ENCODE data around the gene PRKCZ.
A peak's percentile ranks its signal among the peaks of the same experiment; 100 is the strongest.
"Not testable (repeated sequence)": the region's sequence is repeated elsewhere in the genome, so short reads cannot be mapped to it uniquely, and the experiment has no call there.

The PRKCZ gene

DNA sequence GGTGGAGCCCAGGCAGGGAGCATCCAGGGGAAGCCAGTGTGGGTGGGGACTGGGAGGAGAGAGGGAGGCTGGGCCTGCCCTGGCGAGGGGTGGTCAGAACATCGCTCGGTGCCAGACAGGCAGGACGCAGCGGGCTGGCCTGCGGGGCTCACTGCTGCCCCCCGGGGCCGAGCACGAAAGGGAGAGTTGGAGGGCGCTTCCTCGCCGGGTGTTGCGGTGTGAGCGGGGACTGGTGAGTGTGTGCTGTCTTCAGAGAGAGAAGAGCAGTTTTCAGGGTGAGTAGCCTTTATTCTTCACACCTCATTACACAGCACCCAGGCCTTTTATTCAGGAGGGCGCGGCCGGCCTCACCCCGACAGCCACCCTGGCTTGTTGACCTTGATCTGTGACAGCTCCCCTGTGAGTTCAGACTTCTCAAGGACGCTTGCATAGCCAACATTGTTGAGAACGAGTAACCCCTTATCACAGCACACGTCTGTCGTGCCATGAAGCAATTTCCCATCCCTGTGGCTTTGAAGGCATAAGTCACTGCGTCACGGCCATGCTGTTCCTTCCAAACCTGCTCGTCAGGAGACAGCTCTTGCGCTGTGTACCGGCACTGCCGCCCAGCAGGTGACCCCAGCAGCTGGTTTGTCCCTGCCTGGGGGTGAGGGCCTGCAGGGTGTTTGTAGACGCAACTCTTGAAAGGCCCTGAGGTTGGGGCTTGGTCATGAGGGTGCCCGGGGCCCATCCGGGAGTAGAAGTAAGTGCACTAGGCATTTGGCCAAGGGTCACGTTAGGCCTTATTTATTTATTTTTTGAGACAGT lies 54.6 kb downstream of the PRKCZ start:
- no peak for DNase-seq

DNA sequence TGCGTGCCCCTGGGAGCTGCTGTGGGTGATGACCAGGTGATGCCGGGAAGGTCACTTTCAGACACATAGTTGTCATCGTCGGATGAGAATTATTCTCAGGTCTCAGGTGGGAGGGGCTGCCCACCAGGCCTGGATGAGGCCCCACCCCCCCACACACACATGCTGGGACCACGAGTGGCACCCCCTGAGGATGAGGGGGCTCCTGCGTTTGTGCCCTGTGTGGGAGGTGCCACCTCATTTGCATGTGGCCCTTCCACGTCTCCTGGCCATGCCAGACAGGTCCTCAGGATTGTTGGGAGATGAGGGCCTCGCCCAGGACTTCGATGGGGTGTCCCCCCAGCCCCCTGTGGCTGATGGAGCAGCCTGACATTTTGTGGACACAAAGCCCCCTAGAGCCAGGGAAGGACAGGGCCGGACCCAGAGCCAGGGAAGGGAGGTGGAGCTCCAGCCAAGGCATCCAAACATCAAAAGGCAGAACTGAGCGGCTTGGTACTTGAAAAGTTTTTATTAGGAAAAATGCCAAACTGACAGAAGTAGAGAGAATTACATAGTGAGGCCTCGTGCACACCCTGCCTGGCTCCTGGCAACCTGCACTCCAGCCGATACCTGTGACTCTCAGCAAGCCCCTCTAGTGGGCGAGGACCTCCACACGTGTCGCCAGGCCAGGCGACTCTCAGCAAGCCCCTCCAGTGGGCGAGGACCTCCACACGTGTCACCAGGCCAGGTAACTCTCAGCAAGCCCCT lies 55.7 kb downstream of the PRKCZ start:
- DNase-seq: no peak

DNA sequence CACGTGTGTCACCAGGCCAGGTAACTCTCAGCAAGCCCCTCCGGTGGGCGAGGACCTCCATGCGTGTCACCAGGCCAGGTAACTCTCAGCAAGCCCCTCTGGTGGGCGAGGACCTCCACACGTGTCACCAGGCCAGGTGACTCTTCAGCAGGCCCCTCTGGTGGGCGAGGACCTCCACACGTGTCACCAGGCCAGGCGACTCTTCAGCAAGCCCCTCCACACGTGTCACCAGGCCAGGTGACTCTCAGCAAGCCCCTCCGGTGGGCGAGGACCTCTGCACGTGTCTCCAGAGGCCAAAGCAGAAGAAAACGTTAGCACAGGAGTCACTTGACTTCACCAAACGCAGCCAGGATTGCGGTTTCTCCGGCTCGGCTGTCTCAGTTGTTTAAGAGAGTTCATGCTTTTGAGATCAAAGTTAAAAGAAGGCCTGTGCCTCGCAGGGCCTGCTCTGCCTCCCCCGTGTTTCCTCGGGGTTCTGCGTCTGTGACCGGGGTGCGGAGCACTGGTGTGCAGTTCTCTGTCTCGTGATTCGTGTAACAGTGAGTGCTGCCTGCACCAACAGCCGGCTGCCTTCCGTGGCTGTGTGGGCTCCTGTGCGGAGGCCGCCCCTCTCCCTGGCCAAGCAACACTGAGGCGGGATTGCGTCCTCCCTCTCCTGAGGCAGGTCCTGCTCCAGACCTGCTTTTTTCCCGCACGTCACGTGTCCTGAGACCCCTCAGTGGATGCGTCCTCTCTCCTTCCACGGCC lies 56.6 kb downstream of the PRKCZ start:
- DNase-seq: no peak

DNA sequence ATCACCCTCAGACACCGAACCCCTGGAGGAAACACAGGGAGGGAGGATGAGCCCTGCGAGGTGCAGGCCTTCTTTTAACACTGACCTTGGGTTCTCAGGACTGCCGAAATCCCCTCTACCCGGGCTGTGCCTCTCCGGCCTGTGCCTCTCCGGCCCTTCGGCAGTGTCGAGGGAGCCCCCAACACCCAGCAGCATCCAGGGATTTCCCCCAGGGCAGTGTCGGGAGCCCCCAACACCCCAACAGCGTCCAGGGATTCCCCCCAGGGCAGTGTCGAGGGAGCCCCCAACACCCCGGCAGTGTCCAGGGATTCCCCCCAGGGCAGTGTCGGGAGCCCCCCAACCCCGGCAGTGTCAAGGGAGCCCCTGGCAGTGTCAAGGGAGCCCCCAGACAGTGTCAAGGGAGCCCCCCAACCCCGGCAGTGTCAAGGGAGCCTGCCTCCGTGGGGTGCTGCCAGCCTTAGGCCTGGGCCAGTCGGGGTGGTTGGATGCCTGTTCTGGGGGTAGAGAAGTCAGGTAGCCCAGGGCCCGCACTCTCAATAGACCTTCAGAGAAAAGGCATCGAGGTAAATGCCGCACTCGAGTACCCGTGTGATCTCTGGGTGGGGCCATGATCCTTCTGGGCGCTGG lies 57.5 kb downstream of the PRKCZ start:
- DNase-seq: no peak

DNA sequence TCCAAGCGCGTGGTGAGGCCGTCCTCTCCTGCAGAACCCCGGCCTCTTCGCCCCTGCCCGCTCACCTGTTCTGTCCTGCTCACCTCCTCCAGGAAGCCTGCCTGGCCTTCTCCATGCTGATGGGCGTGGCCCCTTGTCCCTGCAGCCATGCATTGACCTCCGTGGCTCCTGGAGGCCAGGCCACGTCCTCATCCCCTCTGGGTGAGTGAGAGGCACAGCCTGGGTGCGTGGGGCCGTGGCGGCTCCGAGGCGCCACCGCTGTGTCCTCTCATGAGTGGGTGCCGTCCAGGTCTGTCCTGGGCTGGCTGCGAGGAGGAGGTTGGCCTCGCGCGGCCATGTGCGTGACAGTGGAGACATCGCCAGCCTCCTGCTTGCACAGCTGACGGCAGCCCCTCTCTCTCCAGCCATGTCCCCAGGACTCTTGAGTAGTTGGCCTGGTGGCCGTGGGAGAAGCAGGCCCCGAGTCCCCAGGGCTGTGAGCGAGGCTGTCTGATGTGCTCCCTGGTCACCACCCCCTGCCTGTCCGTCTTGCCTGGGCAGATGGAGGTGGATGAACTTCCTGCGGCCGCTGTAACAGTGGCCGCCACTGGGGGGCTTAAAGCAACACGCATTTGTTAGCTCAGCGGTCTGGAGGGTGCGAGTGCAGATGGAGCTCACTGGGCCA lies 58.1 kb downstream of the PRKCZ start:
- DNase-seq: peak in 1 of 3 donors; percentile 14

DNA sequence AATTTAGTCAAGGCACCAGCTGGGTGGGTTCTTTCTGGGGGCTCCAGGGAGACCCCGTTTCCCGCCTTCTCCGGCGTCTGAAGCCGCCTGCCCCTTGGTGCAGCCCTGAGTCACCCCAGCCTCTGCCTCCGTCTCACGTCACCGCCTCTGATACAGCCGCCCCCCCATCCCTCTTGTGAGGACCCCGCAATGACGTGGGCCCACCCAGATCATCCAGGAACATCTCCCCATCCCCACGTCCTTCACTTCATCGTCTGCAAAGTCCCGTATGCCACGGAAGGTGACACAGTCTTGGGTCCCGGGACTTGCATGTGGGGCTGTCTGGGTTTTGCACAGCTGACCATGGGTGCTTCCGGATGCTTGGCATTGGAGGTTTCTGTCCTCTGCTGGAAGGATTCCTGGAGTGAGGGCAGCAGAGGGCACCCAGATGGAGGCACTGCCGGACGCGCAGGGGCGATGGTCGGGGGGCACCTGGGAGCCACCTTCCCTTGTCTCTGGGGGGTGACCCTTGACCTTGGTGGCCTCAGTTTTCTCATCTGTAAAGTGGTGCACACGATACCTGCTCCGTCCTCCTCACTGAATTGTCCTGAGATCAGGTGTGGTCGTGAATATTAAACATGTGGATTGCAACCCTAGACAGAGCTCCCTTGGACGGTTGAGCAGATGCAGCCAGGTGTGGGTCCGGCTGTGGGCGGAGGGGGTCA lies 58.8 kb downstream of the PRKCZ start:
- DNase-seq: no peak

DNA sequence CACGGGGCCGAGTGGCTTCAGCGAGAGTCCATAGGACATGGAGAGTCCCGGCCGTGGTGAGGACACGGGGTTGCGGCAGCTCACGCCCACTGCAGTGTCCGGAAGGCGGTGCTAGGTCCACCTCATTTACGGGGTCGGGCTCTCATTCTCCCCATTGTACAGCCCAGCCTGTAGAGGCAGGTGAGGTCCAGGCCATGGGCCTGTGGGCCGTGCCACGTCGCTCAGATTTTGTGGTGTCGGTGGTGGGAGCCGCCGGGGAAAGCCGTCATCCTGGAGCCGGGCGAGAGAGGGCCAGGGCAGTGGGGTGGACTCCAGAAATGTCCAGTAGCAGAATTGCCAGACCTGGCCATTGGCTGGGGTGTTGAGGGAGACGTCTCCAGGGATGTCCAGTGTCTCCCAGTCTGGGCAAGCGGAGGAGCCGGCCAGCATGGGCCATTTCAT lies 59.4 kb downstream of the PRKCZ start:
- no peak for DNase-seq

DNA sequence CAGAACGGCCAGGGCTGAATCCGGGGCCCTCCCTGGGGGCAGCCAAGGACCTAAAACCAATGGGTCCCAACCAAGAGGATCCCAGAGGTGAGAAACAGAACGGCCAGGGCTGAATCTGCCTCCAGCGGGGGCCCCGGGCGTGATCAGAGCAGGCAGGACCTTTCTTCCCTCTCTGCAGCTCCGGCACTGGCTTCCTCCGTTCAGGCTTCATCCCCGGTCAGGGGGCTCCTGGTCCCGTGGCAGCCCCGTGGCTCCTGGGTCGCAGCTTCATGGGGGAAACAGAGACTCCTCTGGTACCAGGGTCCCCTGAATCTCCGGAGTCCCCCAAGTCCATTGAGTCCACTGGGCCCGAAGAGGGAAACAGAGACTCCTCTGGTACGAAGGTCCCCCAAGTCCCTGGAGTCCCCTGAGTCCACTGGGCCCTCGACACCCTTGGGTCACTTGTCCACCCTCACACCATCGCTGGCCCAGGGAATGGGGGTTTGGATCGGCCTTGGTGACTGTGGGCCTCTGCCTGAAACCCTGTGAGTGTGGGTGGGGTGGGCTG lies 60.1 kb downstream of the PRKCZ start:
- DNase-seq: no peak

DNA sequence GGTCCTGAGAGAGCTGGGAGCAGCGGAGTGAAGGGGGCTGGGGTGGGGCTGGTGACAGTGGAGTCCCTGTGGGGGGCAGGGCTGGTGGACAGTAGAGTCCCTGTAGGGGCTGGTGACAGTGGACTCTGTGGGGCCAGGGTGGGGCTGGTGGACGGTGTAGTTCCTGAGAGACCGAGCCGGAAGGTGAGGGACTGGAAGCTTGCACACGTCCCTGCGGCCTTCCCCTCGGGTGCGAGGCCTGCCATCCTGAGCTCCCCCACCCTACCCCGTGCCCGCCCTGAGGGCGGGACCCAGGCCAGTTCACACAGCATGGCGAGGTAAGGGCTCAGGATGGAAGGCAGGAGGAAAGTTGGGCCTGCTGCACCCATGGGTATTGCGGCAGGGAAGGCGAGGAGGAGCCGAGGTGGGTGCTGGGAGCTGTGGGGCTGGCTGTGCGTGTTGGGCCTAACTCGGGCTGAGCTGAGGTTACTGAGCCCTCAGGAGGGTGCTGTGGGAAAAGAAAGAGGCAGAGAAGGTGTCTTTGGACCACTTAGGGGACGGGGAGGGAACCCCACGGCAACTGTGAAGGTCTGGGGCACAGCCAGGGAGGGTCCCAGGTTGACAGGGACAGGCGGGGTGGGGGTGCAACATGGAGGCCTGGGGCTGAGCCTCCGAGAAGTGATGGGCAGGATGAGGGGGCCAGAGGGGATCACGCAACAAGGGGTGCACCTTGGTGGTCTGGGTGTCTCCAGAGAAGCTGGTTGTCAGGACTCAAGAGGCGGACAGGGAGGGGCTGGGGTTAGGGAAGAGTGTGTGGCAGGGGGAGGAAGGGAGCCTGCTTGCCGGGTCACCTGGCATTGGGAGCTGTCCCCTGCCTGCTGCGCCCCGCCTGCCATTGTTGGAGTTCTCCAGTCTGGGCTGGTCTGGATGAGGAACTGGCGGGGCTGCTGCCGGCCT lies 60.8 kb downstream of the PRKCZ start:
- DNase-seq: no peak

DNA sequence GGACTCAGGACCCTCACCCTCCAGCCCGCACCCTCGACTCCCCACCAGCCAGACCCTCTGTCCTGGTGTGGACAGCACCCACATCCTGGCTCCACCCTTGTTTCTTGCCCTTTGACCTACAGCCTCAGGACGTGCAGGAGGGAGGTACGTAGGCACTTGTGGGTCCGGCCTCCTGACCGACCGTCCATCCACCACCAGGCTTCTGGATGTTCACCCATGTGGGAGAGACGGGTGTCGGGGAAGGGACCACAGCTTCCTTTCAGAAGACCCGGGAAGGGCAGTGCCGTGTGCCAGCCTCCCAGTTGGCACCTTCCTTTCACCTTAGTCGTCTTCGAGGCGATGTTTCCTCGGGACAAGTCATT lies 61.4 kb downstream of the PRKCZ start:
- no peak for DNase-seq

DNA sequence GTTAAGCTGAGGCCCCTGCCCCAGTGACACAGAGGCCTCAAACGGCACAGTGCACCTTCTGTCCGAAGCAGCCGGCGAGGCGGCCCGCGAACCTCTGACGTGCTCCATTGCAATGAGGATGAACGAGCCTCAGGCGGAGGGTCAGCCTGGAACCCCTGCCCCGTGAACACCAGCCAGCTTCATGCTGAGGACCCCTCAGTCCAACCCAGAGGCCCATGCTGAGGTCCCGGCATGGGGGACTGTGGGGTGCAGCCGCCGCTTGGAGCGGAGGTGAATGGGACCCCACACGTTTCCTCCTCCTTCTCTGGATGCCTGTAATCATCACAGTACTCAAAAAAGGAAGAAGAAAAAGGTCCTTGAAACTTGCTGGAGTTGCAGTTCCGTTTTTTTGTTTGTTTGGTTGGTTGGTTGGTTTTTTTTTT lies 62.1 kb downstream of the PRKCZ start:
- DNase-seq: peak in 2 of 3 donors; percentile 47 to 60

DNA sequence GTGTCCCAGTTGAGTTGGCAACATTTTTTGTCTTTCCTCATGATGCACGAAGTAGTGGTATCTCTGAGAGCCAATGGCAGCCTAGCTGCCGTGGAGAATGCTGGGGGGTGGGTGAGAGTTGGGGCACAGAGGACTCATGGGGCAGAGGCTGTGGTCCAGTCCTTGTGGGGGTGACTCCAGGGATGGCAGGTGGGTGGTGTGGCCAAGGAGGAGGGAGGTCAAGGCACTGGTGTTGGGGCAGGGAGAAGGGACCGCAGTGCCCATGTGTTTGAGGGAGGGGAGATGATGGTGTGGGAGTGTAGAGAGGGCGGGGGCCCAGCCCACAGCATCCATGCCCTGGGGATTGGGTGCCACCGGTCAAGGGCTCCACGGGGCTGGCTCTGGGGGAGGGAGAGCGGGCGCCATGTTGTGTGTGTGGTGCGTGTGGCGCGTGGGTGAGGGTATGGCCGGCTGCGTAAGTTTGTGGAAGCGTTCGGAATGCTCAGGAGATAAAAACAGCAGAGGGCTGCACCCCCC lies 63.5 kb downstream of the PRKCZ start:
- DNase-seq: no peak

DNA sequence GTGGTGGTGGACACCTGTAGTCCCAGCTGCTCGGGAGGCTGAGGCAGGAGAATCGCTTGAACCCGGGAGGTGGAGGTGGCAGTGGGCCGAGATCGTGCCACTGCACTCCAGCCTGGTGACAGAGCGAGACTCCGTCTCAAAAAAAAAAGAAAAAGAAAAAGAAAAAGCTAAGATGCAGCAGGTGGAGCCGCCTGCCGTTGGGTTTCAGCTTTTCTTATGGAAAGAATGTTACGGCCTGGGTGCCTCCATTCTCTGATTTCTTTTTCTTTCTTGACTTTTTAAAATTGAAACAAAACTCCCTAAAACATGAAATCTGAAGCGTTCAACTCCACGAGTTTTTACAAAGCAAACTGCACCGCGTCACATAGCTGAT lies 64.4 kb downstream of the PRKCZ start:
- DNase-seq: not testable (repeated sequence)

DNA sequence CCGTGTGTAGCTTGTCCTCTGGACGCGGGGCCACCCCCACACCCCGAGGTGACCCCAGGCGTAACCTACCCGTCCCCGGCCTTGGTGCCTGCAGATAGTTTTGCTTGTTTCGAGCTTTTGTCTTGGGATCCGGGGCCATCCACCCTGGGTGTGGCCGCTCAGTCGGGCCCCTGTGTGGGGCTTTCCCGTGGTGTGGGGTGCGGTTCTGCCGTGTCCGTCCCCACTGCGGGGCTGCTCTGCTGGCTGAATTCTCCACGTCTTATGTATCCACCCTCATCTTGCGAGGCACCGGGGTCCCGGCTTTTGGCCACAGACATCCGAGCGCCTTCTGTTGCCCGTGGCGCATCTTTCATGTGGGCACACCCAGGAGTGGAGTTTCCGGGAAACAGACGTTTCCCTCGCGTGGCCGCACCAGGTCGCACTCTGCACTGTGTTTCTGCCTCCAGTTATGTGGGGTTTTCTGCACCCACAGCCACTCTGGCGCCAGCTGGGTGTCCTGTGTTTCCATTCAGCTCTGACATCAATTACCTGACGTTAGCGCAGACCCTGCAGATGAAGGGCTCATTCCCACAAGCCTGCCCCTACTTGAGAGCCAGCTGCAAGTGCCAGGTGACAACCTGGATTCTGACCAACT lies 64.9 kb downstream of the PRKCZ start:
- no peak for DNase-seq

DNA sequence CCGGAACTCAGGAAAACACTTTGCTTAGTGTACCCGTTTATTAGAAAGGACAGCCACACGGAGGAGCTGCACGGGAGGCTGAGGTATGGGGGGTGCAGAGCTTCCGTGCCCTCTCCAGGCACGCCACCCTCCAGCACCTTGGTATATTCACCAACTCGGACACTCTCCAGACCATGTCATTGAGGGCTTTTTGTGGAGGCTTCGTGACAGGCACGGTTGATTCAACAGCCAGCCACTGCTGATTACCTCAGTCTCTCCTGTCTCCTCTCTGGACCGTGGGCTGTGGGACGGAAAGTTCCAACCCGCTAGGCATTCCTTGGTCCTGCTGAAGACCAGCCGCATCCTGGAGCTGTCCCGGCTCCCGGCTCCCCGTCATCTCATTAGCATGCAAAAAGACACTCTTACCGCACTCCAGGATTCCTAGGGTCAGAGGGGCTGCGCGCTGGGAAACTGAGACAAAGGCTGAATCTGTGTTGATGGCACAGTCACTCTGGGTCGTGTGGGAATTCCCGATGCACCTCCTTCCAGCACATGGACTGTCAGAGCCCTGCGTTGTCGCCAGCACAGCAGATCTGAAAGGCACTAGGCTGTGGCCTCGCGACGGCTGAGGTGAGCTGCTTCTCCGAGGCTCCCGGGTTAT lies 65.6 kb downstream of the PRKCZ start:
- DNase-seq: no peak

DNA sequence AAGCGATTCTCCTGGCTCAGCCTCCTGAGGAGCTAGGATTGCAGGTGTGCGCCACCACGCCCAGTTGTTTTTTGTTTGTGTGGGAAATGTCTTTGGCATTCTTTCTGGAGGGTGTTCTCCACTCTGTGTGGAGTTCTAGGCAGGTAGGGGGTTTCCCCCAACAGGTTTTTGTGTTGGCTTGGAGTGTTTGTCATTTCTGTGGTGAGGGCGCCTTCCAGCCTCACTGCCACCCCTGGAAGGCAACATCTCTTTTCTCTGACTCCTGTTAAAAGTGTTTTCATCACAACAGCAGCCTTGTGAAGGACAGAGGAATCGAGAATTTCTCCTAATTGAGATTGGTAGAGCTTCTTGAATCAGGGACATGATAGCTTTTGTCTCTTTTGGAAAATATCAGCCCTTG lies 69.7 kb downstream of the PRKCZ start:
- DNase-seq: no peak

DNA sequence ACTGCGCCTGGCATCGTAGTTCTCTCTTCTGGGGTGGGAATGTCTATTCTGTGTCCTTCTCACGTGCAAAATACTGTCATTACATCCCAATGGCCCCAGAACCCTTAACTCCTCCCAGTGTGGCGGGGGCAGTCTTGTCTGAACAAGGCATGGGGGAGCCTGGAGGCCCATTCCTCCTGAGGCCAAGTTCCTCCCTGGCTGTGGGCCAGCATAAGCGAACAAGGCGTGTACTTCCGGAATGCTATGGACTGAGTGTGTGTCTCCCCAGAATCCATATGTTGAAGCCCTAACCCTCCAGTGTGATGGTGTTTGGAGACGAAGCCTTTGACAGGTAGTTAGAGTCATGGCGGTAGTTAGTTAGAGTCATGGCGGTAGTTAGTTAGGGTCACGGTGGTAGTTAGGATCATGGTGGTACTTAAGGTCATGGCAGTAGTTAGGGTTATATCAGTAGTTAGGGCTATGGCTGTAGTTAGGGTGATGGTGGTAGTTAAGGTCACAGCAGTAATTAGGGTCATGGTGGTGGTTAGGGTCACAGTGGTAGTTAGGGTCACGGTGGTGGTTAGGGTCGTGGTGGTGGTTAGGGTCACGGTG lies 71.0 kb downstream of the PRKCZ start:
- no peak for DNase-seq

DNA sequence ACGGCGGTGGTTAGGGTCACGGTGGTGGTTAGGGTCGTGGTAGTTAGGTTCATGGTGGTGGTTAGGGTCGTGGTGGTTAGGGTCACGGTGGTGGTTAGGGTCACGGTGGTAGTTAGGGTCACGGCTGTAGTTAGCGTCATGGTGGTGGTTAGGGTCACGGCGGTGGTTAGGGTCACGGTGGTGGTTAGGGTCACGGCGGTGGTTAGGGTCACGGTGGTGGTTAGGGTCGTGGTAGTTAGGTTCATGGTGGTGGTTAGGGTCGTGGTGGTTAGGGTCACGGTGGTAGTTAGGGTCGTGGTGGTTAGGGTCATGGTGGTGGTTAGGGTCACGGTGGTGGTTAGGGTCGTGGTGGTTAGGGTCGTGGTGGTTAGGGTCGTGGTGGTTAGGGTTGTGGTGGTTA lies 71.6 kb downstream of the PRKCZ start:
- DNase-seq: not testable (repeated sequence)
